ENCODE measurements around the gene SSH2.
A peak's percentile ranks its signal among the peaks of the same experiment; 100 is the strongest.
"Not testable (repeated sequence)": the region's sequence is repeated elsewhere in the genome, so short reads cannot be mapped to it uniquely, and the experiment has no call there.

SSH2 gene

GRCh38 chr17:29874358-29874757 is 55.7 kb downstream of the SSH2 start:
- intact Hi-C loops (cut with micrococcal nuclease); H3K9me3 Mint-ChIP-seq; H3K4me3 Mint-ChIP-seq; H3K27me3 Mint-ChIP-seq; H3K36me3 Mint-ChIP-seq (ENCODE audit: low read depth); H3K27ac Mint-ChIP-seq: not testable (repeated sequence)
- peaks cover 18% of the 10 kb centered on the region for H3K4me1 Mint-ChIP-seq (ENCODE audit: low read depth)

GRCh38 chr17:29873476-29873875 is 56.6 kb downstream of the SSH2 start:
- Mint-ChIP-seq H3K27me3 (no peaks in the 10 kb centered on the region), H3K4me3 (no peak overlapping the region), H3K27ac (no peak overlapping the region), H3K4me1 (ENCODE audit: low read depth) (peaks cover 23% of the 10 kb centered on the region), H3K36me3 (ENCODE audit: low read depth) (no peaks in the 10 kb centered on the region), H3K9me3 (no peaks in the 10 kb centered on the region)
- intact Hi-C loops (cut with micrococcal nuclease), result no loop called here

GRCh38 chr17:29870836-29871465 is 59.1 kb downstream of the SSH2 start:
- Mint-ChIP-seq H3K9me3 (no peaks in the 10 kb centered on the region), H3K4me1 (ENCODE audit: low read depth) (peaks cover 45% of the 10 kb centered on the region), H3K36me3 (ENCODE audit: low read depth) (no peaks in the 10 kb centered on the region), H3K4me3 (no peak overlapping the region), H3K27me3 (no peaks in the 10 kb centered on the region), H3K27ac (no peak overlapping the region)
- intact Hi-C loops (cut with micrococcal nuclease), result no loop called here

- Mint-ChIP-seq H3K4me3 (peak overlapping the region; percentile 42), H3K36me3 (ENCODE audit: low read depth) (no peaks in the 10 kb centered on the region), H3K9me3 (no peaks in the 10 kb centered on the region), H3K4me1 (ENCODE audit: low read depth) (peaks cover 41% of the 10 kb centered on the region), H3K27ac (peak overlapping the region; percentile 72), H3K27me3 (no peaks in the 10 kb centered on the region)
- intact Hi-C loops (cut with micrococcal nuclease), result loop anchor here (5.0 kb wide), 2 partner anchors 35 to 60 kb away; no protein-coding TSS in a partner anchor
Measured at GRCh38 chr17:29867643-29868181, 62.3 kb downstream of the SSH2 start.

GRCh38 chr17:29866746-29867404 is 63.2 kb downstream of the SSH2 start:
- Mint-ChIP-seq H3K27me3 (no peaks in the 10 kb centered on the region), H3K36me3 (ENCODE audit: low read depth) (no peaks in the 10 kb centered on the region), H3K4me1 (ENCODE audit: low read depth) (peaks cover 50% of the 10 kb centered on the region), H3K27ac (peak overlapping the region; percentile 72), H3K4me3 (no peak overlapping the region), H3K9me3 (no peaks in the 10 kb centered on the region)
- intact Hi-C loops (cut with micrococcal nuclease), result loop anchor here (5.0 kb wide), 2 partner anchors 35 to 60 kb away; no protein-coding TSS in a partner anchor

- intact Hi-C loops (cut with micrococcal nuclease), result loop anchor here (5.0 kb wide), 2 partner anchors 32 to 63 kb away; no protein-coding TSS in a partner anchor
- H3K27me3 Mint-ChIP-seq, result no peaks in the 10 kb centered on the region
- H3K9me3 Mint-ChIP-seq, result peaks cover 1% of the 10 kb centered on the region
- peaks cover 67% of the 10 kb centered on the region for H3K4me1 Mint-ChIP-seq (ENCODE audit: low read depth)
- no peaks in the 10 kb centered on the region for H3K36me3 Mint-ChIP-seq (ENCODE audit: low read depth)
- H3K4me3 Mint-ChIP-seq, result no peak overlapping the region
- no peak overlapping the region for H3K27ac Mint-ChIP-seq
Measured at GRCh38 chr17:29864615-29865014, 65.4 kb downstream of the SSH2 start.

GRCh38 chr17:29864123-29864522 is 65.9 kb downstream of the SSH2 start:
- H3K9me3 Mint-ChIP-seq; H3K27me3 Mint-ChIP-seq; H3K27ac Mint-ChIP-seq; H3K36me3 Mint-ChIP-seq (ENCODE audit: low read depth); H3K4me3 Mint-ChIP-seq; intact Hi-C loops (cut with micrococcal nuclease): not testable (repeated sequence)
- H3K4me1 Mint-ChIP-seq (ENCODE audit: low read depth), result peaks cover 72% of the 10 kb centered on the region

GRCh38 chr17:29862951-29863350 is 67.1 kb downstream of the SSH2 start:
- intact Hi-C loops (cut with micrococcal nuclease), result no loop called here
- no peaks in the 10 kb centered on the region for H3K27me3 Mint-ChIP-seq
- H3K27ac Mint-ChIP-seq, result no peak overlapping the region
- H3K4me3 Mint-ChIP-seq, result no peak overlapping the region
- peaks cover 8% of the 10 kb centered on the region for H3K9me3 Mint-ChIP-seq
- H3K4me1 Mint-ChIP-seq (ENCODE audit: low read depth), result peaks cover 61% of the 10 kb centered on the region
- H3K36me3 Mint-ChIP-seq (ENCODE audit: low read depth), result peaks cover 1% of the 10 kb centered on the region

- Mint-ChIP-seq H3K36me3 (ENCODE audit: low read depth) (peaks cover 6% of the 10 kb centered on the region), H3K4me3 (no peak overlapping the region), H3K9me3 (peaks cover 16% of the 10 kb centered on the region), H3K27me3 (no peaks in the 10 kb centered on the region), H3K27ac (no peak overlapping the region), H3K4me1 (ENCODE audit: low read depth) (peaks cover 54% of the 10 kb centered on the region)
- intact Hi-C loops (cut with micrococcal nuclease), result no loop called here
Measured at GRCh38 chr17:29862127-29862526, 67.9 kb downstream of the SSH2 start.

- H3K27me3 Mint-ChIP-seq; intact Hi-C loops (cut with micrococcal nuclease); H3K36me3 Mint-ChIP-seq (ENCODE audit: low read depth); H3K4me3 Mint-ChIP-seq: not testable (repeated sequence)
- Mint-ChIP-seq H3K27ac (peak overlapping the region; percentile 57), H3K4me1 (ENCODE audit: low read depth) (peaks cover 39% of the 10 kb centered on the region), H3K9me3 (peaks cover 21% of the 10 kb centered on the region)
Measured at GRCh38 chr17:29859445-29859844, 70.6 kb downstream of the SSH2 start.

GRCh38 chr17:29857823-29858222 is 72.2 kb downstream of the SSH2 start:
- Mint-ChIP-seq H3K27ac (no peak overlapping the region), H3K27me3 (no peaks in the 10 kb centered on the region), H3K4me1 (ENCODE audit: low read depth) (peaks cover 44% of the 10 kb centered on the region), H3K36me3 (ENCODE audit: low read depth) (peaks cover 11% of the 10 kb centered on the region), H3K9me3 (peaks cover 21% of the 10 kb centered on the region), H3K4me3 (no peak overlapping the region)
- intact Hi-C loops (cut with micrococcal nuclease), result no loop called here

GRCh38 chr17:29857105-29857504 is 72.9 kb downstream of the SSH2 start:
- H3K27ac Mint-ChIP-seq; intact Hi-C loops (cut with micrococcal nuclease); H3K27me3 Mint-ChIP-seq; H3K4me3 Mint-ChIP-seq: not testable (repeated sequence)
- peaks cover 21% of the 10 kb centered on the region for H3K9me3 Mint-ChIP-seq
- peaks cover 11% of the 10 kb centered on the region for H3K36me3 Mint-ChIP-seq (ENCODE audit: low read depth)
- H3K4me1 Mint-ChIP-seq (ENCODE audit: low read depth), result peaks cover 45% of the 10 kb centered on the region

- Mint-ChIP-seq H3K4me3 (no peak overlapping the region), H3K4me1 (ENCODE audit: low read depth) (peaks cover 45% of the 10 kb centered on the region), H3K9me3 (peaks cover 21% of the 10 kb centered on the region), H3K36me3 (ENCODE audit: low read depth) (peaks cover 11% of the 10 kb centered on the region), H3K27ac (no peak overlapping the region), H3K27me3 (no peaks in the 10 kb centered on the region)
- intact Hi-C loops (cut with micrococcal nuclease), result no loop called here
Measured at GRCh38 chr17:29855686-29856085, 74.3 kb downstream of the SSH2 start.

GRCh38 chr17:29848737-29849136 is 81.3 kb downstream of the SSH2 start:
- Mint-ChIP-seq H3K27ac (peak overlapping the region; percentile 91), H3K36me3 (ENCODE audit: low read depth) (peaks cover 16% of the 10 kb centered on the region), H3K4me1 (ENCODE audit: low read depth) (peaks cover 45% of the 10 kb centered on the region), H3K27me3 (no peaks in the 10 kb centered on the region), H3K4me3 (no peak overlapping the region), H3K9me3 (no peaks in the 10 kb centered on the region)
- intact Hi-C loops (cut with micrococcal nuclease), result no loop called here
